Anterior cingulate cortex (tissue), 58 donors: ENCODE results near the gene TMBIM1.
A peak's percentile ranks its signal among the peaks of the same experiment; 100 is the strongest.

Experiments used
- DNase-seq, 58 donors: peaks; one replicate each; lab custom pipeline; 2025; lab: John Stamatoyannopoulos, UW

The TMBIM1 gene

DNA sequence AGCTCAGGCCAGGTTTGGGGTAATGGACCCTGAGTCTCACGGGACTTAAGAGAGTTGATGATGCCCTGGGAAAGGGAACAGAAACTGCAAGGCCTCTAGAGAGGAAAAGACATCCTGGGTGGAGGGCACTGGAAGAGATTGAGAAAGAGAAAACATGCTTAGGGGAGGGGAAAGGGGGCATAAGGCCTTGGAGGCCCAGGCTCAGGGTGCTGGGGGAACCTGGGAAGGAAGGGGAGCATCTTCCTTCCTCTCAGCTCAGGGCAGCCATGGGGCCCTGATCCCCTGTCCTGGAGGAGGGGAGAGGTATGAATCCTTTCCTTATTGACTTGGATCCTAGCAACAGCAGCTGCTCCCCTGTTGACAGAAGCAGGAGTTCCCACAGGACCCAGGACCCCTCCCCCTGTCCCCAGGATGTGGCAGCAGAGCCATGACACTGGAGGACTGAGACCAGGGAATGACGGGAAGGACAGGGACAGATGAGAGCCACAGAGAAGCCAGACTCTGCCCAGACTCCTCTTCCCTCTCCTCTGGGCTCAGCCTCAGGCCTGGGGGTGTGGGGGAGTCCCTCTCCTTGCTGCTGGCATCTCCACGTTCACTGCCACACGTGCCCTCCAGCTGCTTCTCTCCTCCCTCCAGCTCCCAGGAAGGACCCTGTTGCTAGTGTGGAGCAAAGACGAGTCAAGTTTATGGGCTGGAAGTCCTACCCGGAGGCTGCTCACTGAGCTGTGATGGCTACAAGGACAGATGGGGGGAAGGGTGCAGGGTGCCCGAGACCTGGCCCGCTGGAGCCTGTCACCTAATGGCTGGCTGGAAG lies 30.7 kb downstream of the TMBIM1 start:
- no peak for DNase-seq

- DNase-seq: no peak
Measured at GRCh38 chr2:218260742-218261422, 31.4 kb downstream of the TMBIM1 start, which contains the start of gene GPBAR1. TSS of gene GPBAR1 (plus strand) at chr2:218261015. CDS start at chr2:218262725, 1,710 bp downstream.

DNA sequence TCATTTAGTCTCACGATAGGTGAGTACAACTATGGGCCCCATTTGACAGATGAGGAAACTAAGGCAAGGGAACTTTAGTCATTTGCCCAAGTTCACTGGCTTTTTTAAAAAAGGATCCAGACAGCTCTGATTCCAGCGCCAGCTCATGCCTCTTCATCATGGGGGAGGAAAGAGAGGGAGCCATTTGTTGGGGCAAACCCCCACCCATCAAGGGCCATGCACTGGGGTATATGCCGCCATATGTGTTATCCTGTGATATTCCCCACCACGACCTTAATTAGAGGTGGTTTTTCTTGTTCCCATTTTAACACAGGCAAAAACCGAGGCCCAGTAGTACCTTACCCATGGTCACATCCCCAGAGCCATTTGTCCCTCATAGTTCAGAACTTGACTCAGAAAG lies 32.1 kb downstream of the TMBIM1 start:
- DNase-seq: no peak

GRCh38 chr2:218259099-218259961 lies 33.0 kb downstream of the TMBIM1 start:
- peak in 13 of 58 donors; percentile 7 to 69 (median 23) for DNase-seq

- DNase-seq: peak in 7 of 58 donors; percentile 11 to 29 (median 14)
Measured at GRCh38 chr2:218257390-218257981, 34.8 kb downstream of the TMBIM1 start.

GRCh38 chr2:218256612-218257350 lies 35.5 kb downstream of the TMBIM1 start:
- no peak for DNase-seq

DNA sequence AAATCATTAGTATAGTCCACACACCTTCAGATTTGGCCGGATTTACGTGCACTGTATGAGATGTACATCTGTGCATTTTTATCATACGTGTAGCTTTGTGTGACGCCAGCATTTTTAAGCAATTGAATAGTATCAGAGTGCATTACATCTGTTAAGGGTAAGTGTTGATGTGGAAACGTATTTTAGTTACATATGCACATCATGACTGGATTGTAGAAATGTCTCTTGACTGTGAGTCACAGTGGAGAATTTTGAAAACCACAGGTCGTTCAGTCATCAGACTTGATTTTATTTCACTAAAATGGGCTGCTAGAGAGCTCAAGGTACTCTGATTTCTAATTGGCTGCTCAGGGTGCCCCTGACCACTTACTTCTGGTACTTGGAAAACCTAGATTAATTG lies 36.9 kb downstream of the TMBIM1 start:
- DNase-seq: no peak

- DNase-seq: no peak
Measured at GRCh38 chr2:218253232-218253625, 39.1 kb downstream of the TMBIM1 start.

GRCh38 chr2:218252509-218253231 lies 39.6 kb downstream of the TMBIM1 start:
- peak in 4 of 58 donors; percentile 7 to 40 (median 26) for DNase-seq

DNA sequence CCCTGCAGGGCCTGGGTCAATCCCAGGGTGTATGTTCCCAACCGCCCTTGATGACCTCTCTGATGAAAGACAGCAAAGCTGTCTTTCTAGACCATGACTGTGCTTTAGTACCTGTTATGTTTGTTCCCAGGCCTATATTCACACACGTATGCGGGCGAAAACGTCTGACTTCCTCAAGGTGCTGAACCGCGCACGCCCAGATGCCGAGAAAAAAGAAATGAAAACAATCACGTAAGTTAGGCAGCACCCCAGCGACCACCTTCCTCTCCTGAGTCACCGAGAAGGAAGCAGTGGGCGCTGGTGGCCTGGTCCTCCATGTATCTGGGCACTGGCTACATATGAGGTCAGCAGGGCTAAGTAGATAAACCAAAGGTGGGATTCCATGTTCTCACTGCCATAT lies 42.6 kb downstream of the TMBIM1 start:
- DNase-seq: no peak

- DNase-seq: no peak
Measured at GRCh38 chr2:218245214-218245613, 47.1 kb downstream of the TMBIM1 start.

GRCh38 chr2:218244665-218245064 lies 47.6 kb downstream of the TMBIM1 start:
- DNase-seq: no peak

DNA sequence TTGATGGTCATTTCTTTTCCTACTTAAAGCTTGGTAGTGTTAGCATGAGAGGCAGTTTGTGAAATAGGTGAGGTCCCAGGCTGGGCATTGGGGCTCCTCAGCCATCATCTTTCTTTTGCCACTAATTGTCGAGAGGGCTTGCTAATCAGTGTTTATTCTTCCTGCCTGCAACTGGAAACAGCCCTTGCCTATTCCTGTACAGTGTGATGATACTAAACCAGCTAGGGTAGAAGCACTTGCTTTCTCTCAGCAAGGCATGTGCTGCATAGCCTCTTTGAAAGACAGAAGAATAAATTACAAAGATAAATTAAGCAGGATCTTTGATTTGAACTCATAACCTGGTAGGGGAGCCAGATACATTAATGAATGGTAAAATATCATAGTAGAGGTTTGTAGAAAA lies 48.1 kb downstream of the TMBIM1 start:
- no peak for DNase-seq

DNA sequence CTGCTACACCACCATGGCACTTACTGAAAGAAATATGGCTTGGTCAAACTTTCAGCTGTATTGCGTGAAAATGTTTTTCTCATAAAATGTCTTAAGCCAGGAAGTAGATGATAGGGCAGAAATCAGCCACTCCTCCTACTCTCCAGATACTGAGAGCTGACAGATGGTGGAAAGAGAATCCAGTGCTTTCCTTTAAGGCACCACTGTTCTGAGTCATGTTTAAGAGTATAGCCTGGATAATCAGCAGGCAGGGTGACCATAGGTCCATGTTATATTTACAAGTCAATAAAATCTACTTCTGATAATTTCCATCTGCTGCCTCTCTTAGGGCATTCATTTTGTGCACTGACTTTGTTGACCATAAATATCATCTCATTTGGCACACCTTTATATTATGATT lies 53.4 kb downstream of the TMBIM1 start:
- DNase-seq: no peak

DNA sequence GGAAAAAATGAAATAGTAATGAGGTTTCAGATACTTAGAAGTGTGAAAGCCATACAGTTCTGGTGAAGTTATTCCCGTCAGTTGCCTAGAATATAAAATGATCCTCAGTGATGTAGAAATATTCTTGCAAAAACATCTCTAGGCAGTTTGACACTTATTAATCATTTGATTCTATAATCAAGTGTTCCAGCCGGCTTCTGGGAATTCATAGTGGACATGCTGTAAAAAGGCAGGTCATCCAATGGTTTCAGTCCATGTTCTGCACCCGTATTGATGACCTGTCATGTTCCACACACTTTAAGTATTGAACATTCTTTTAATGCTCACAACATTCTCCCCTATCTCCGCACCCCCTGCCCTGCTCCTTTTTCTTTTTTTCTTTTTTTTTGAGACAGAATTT lies 55.5 kb downstream of the TMBIM1 start:
- DNase-seq: no peak

GRCh38 chr2:218235017-218235416 lies 57.3 kb downstream of the TMBIM1 start:
- DNase-seq: no peak

- no peak for DNase-seq
Measured at GRCh38 chr2:218234521-218234920, 57.8 kb downstream of the TMBIM1 start.

GRCh38 chr2:218233543-218233942 lies 58.8 kb downstream of the TMBIM1 start:
- DNase-seq: no peak

- no peak for DNase-seq
Measured at GRCh38 chr2:218230882-218231281, 61.4 kb downstream of the TMBIM1 start.
